ENCODE measurements around the gene INTS6. TPM values are rescaled to one million over a fixed set of nuclear protein-coding genes. Genes with fewer than 3 reads are reported as not detected.

Gene INTS6
- total RNA-seq = 51.7 and 58.7 TPM in 2 replicates

GRCh38 chr13:51452361-51453206, at the start of gene INTS6:
Gene INTS6, minus strand, starts transcription at chr13:51453036. Its CDS starts 511 bp downstream, at chr13:51452525.

GRCh38 chr13:51339354-51339753, 113.5 kb downstream of the INTS6 start, which contains the start of gene SERPINE3:
Gene SERPINE3, plus strand, starts transcription at chr13:51339691. Its CDS starts 1,401 bp downstream, at chr13:51341092.

Other genes with a start within 250 kb of the INTS6 start
- gene FAM124A, start 230.6 kb downstream of the INTS6 start, total RNA-seq = 0.14 and 1.2 TPM in 2 replicates
- gene SERPINE3, start 113.3 kb downstream of the INTS6 start, total RNA-seq = 0.05 TPM in 1 of 2 replicates, not detected in the other
- 5.3 and 14.3 TPM in 2 replicates for gene WDFY2, start 131.4 kb upstream of the INTS6 start, total RNA-seq